Astrocyte (in vitro differentiated cells and primary cell): ENCODE data around the gene GALNT8.

Experiments
- CTCF ChIP-seq: IDR thresholded peaks from 2 replicates; pipeline ENCODE4 v1.5.1; 2011; ENCODE audit warnings: low read depth, mild to moderate bottlenecking, inconsistent platforms, low read length, moderate library complexity; ENCODE audit not compliant: insufficient read depth
- EZH2 ChIP-seq: IDR thresholded peaks from 2 replicates; pipeline ENCODE4 v1.6.1; 2012; ENCODE audit warnings: mild to moderate bottlenecking, low read length, inconsistent platforms; ENCODE audit not compliant: insufficient read depth

- TF ChIP-seq EZH2, result no peak
- TF ChIP-seq CTCF, result no peak
Measured at GRCh38 chr12:4802841-4803240, 82.6 kb downstream of the GALNT8 start.
